Stimulated activated effector memory CD8-positive, alpha-beta T cell treated with anti-CD3 and anti-CD28 coated beads, Interleukin-12 subunit alpha, Interleukin-12 subunit beta, amount 100 ng/mL, for 72 hours (primary cell): ENCODE data around the gene TPPP3.
A peak's percentile ranks its signal among the peaks of the same experiment; 100 is the strongest.
"Not testable (repeated sequence)": the region's sequence is repeated elsewhere in the genome, so short reads cannot be mapped to it uniquely, and the experiment has no call there.

ENCODE experiments used
- ATAC-seq: fragments of 150-1000 bp; cut with Tn5 transposase; 2 replicates; pipeline ENCODE4 v1.10.0; 2021
- DNase-seq, 2 donors: peaks; one replicate each; pipeline ENCODE4 v3.0.0; 2021 to 2022; ENCODE audit warnings: low spot score in 2 of 2
- H3K27ac Mint-ChIP-seq: one replicate; pipeline ENCODE4 v1.8.0; 2022; ENCODE audit warnings: mild to moderate bottlenecking, mixed read lengths
- H3K36me3 Mint-ChIP-seq: one replicate; pipeline ENCODE4 v1.8.0; 2022; ENCODE audit warnings: mild to moderate bottlenecking, mixed read lengths
- H3K4me1 Mint-ChIP-seq: one replicate; pipeline ENCODE4 v1.8.0; 2022; ENCODE audit warnings: mixed read lengths
- H3K4me3 Mint-ChIP-seq: one replicate; pipeline ENCODE4 v1.8.0; 2022; ENCODE audit warnings: mild to moderate bottlenecking, mixed read lengths
- H3K9me3 Mint-ChIP-seq: one replicate; pipeline ENCODE4 v1.8.0; 2022; ENCODE audit warnings: mixed read lengths

TPPP3 gene

DNA sequence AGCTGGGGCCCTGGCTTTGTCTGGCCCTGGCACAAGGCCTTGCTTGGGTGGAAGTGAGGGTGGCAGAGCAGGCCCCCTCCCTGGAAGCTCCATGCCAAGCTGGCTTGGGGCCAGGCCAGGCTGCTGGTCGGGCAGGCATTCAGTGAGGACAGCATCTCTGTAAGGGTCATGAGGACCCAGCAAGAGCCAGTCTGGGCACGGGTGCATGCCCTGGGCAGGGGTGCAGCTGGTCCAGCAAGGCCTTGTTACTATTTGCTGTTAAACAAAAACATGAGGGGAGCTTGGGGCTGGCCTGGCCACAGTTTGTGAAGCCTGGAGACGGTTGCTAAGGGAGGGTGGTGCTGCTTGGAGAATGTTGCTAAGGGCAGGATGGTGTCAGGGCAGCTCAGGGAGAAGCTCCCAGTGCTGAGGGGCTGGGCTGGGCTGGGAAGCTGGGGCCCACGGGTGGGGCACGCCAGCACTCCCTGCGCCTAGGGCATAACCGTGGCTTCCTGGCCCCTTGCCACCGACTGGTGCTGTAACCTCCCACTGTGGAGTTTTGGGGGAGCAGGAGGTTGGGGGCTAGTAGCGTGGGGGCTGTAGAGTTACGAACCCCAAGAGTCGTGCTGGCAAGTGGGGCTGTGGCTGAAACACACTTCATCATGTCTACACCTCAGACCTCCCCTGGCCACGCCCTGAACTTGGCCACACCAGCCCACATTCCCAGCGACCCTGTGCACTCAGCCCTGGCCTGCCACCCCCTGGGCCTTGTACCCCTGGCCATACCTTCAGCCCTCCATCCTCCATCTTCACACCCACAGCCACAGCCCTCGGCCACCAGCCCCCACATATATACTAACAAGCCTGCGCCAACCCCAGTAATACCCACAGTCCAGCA lies 1.6 kb downstream of the TPPP3 start:
- Mint-ChIP-seq H3K4me3 (no peak overlapping the region), H3K4me1 (peaks cover 9% of the 10 kb centered on the region), H3K9me3 (no peaks in the 10 kb centered on the region), H3K27ac (peak overlapping the region; percentile 54), H3K36me3 (peaks cover 5% of the 10 kb centered on the region)
- DNase-seq (no peak), ATAC-seq (no peak)

DNA sequence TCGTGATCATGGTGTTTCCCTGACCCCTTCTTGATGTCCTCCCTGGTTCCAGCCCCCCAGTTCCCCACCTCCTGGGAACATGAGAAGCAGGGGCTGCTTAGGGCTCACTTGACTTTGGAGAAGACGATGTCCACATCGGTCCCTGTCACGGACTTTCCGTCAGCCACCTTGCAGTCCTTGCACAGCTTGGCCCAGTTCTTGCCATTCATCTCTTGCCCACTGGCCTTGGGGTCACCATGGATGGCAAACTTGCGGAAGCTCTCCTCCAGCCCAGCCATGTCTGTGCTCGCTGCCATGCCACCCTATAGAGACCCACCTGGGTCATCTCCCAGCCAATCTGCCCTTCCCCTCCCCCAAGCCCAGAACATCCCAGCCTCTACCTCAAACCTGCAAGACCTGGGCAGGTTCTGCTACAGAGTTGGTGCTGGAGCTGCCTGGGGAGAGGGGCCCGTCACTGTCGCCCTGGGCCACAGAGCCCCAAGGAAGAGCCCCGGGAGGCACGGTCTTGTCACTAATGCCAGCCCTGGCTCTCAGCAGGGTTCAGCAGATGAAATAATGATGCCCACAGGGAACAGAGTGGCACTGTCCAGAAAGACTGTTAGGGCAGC lies 2.4 kb downstream of the TPPP3 start:
- Mint-ChIP-seq H3K27ac (no peak overlapping the region), H3K36me3 (peaks cover 5% of the 10 kb centered on the region), H3K4me3 (no peak overlapping the region), H3K4me1 (peaks cover 9% of the 10 kb centered on the region), H3K9me3 (no peaks in the 10 kb centered on the region)
- ATAC-seq: no peak
- DNase-seq: no peak

DNA sequence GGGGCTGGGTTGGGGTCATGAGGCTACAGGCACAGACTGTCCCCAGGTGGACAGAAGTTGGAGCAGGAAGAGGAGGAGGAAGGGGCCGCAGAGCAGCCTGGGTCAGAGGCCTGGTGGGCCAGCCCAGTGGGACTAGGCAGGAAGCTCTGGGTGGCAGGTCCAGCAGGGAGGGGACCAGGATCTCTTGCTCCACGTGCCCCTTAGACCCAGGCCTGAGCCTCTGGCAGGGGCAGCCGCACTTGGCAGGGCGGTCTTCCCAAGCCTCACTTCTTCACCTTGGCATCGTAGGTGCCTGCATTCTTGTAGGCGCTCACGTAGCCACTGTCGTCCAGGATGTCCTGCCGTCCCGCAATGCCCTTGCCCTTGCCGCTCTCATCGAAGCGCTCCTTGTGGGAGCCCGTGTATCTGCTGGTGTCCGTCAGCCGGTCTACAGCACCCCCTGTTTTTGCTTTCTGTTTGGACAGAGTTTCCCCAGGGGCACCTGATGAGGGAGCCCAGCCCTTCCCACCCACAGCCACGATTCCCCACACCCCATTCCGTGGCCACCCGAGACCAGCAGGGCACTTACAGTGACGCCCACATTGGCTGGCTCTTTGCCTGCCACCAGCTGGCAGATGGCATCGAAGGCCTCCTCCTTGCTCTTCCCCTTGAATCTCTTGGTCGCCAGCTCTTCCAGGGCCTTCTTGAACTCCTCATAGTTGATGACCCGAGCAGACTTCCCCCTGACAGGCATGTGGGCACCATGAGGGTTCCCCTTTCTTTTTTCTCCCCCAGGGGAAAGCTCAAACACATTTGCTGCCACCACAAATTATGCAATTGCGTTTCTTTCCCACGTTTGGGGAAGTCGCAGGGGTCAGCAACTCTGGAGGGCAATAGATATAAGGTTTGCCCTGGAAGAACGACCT lies 3.1 kb downstream of the TPPP3 start:
- no peak for ATAC-seq
- DNase-seq: no peak
- H3K4me3 Mint-ChIP-seq: no peak overlapping the region

DNA sequence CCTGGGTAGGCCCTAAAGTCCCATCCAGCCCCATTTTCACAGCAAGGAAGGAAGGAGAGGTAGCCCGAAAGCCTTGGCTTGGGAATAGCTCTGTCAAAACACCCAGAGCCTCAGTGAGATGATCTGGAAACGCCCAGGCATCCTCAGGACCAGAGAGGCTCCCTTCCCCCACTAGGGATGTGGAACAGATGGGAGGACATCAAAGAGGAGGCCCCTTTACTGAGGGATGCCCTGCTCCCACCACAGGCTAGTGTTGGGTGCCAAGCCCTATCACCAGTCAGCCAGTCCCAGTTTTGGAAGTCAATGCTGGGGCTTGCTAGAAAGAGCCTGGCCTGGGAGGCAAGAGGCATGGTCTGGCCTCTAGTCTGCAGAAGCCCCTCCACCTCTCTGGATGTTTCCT lies 4.7 kb downstream of the TPPP3 start:
- no peak for ATAC-seq
- peak overlapping the region; percentile 20 for H3K27ac Mint-ChIP-seq
- no peak for DNase-seq
- H3K36me3 Mint-ChIP-seq: peaks cover 5% of the 10 kb centered on the region
- H3K4me3 Mint-ChIP-seq: no peak overlapping the region
- no peaks in the 10 kb centered on the region for H3K9me3 Mint-ChIP-seq
- no peaks in the 10 kb centered on the region for H3K4me1 Mint-ChIP-seq

More for the DNA sequence above, 3.1 kb downstream of the TPPP3 start:
- Mint-ChIP-seq H3K27ac (no peak overlapping the region), H3K36me3 (peaks cover 5% of the 10 kb centered on the region), H3K9me3 (no peaks in the 10 kb centered on the region), H3K4me1 (peaks cover 9% of the 10 kb centered on the region)

DNA sequence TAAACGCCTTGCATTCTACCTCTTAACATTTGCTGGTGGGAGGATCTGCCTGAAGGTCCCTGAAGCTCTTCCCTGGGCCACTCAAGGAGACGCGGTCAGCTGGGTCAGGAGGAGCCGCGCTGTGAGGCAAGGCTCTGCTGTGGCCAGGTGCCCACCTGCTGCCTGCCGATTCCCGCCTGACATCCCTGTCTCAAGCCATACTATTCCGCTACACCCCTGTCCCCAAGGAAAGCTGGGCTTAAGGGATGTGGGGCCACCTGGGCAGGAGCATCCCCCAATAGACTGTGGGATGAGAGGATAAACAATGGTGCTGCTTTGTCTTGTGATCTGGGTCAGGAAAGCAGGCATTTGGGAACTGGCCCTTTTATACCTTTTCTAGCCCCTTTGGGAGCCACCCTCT lies 5.1 kb downstream of the TPPP3 start:
- no peak for DNase-seq
- ATAC-seq: no peak
- H3K9me3 Mint-ChIP-seq: no peaks in the 10 kb centered on the region
- H3K4me1 Mint-ChIP-seq: no peaks in the 10 kb centered on the region
- peak overlapping the region; percentile 20 for H3K27ac Mint-ChIP-seq
- peaks cover 5% of the 10 kb centered on the region for H3K36me3 Mint-ChIP-seq
- no peak overlapping the region for H3K4me3 Mint-ChIP-seq

DNA sequence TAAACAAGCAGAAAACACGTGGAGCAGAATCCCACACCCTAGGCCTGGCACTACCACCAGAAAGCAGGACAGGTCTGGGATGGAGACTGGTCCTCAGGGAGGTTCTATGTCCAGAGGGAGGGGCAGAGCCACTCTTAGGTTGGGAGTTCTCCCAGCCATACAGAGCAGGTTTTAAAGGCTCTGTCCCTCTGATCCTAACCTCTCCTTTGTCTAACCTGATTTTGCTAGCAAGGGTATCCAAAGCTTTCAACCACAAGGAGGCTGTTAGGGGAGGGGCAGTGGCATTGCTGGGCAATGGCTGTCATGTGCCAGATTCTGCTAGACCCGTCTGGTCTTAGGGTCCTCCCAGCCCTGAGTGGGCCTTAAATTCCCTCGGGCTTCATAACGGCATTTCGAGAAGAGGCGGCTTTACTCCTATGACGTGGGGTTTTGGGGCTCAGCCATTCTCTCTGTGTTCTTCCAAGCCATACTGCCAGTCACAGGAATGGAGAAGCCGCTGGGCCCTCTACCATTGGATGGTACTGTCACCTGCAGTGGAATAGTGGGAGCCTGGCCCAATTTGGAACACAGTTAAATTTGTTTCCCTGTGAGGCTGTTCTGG lies 5.7 kb downstream of the TPPP3 start:
- no peaks in the 10 kb centered on the region for H3K9me3 Mint-ChIP-seq
- ATAC-seq (no peak), DNase-seq (no peak)
- no peak overlapping the region for H3K4me3 Mint-ChIP-seq
- no peaks in the 10 kb centered on the region for H3K4me1 Mint-ChIP-seq
- H3K27ac Mint-ChIP-seq: no peak overlapping the region
- H3K36me3 Mint-ChIP-seq: peaks cover 5% of the 10 kb centered on the region

DNA sequence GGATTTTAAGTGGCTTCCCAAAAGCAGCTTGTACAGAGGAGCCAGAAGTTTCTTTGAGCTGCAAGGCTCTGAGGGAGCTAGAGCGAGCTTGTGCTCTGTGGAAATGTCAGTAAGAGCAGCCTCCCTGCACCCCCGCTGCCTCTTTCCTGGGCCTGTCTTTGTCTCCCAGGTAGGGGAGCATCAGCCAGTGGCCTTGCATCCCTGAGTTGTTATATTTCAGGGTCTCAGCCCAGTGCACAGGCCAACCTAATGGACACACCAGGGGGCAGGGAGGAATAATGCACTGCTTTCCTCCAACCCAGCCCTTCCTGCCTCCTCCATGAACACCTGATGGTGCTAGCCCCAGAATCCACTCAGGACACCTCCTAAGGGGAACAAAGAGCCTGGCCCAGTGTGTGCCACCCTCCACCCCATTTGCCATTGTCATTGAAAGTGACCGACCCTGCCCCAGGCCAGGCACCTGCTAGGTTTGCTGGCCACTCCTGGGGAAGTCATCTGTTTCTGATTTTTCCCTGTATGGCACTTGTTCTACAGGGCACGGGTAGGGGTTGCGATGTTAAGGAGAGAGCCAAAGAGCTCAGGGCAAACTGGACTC lies 6.3 kb downstream of the TPPP3 start:
- DNase-seq (no peak), ATAC-seq (no peak)
- Mint-ChIP-seq H3K4me1 (no peaks in the 10 kb centered on the region), H3K4me3 (no peak overlapping the region), H3K9me3 (no peaks in the 10 kb centered on the region), H3K36me3 (no peaks in the 10 kb centered on the region), H3K27ac (no peak overlapping the region)

DNA sequence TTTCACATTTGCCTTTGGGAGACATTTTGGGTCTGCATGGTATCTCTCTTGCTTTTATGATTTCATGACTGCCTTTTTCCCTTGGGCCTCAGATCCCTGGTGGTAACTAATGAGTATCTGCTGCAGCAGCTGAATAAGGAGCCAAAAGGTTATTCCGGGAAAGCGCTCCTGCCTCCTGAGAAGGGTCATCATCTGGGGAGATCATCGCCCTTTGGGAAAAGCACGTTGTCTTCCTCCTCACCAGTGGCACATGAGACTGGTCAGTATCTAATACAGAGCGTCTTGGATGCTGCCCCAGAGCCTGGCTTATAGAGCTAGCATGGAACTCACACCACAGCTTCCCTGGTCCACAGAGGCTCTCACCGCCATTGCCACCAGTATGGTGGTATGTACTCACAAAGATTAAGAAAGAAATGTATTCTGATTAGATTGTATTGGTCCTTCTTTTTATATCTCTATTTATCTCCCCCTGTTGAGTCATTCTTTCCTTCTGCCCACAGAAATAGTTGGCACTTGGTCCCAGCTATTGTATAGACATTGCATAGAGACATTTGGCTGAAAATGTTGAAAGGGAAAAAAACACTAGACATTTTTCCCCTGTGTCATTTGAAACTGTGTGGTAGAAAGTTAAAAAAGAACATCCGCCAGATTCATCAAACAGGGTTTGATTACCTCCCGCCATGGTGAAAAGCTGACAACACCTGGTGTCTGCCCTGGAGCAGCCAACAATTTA lies 8.4 kb downstream of the TPPP3 start:
- ATAC-seq: no peak

DNA sequence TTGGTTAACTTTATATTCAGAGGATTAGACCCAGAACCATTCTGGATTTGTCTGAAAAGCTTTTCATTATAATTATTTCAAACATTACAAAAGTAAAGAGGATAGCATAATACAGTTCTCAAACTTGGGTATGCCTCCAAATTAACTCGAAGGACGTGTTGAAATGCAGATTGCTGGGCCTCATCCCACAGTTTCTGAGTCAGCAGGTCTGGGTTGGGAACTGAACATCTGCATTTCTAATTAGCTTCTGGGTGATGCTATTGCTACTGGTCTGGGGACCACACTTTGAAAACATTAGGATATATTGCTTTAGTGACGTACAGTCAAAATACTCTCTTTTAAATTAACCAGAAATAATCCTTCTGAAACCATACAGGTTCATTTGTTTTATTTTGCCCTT lies 10.0 kb downstream of the TPPP3 start:
- no peaks in the 10 kb centered on the region for H3K4me1 Mint-ChIP-seq
- H3K36me3 Mint-ChIP-seq: no peaks in the 10 kb centered on the region
- H3K4me3 Mint-ChIP-seq: no peak overlapping the region
- ATAC-seq (no peak), DNase-seq (no peak)
- H3K9me3 Mint-ChIP-seq: no peaks in the 10 kb centered on the region
- no peak overlapping the region for H3K27ac Mint-ChIP-seq

More for the DNA sequence above, 8.4 kb downstream of the TPPP3 start:
- H3K27ac Mint-ChIP-seq: no peak overlapping the region
- no peaks in the 10 kb centered on the region for H3K4me1 Mint-ChIP-seq
- no peaks in the 10 kb centered on the region for H3K36me3 Mint-ChIP-seq
- DNase-seq: no peak
- no peak overlapping the region for H3K4me3 Mint-ChIP-seq
- H3K9me3 Mint-ChIP-seq: no peaks in the 10 kb centered on the region

DNA sequence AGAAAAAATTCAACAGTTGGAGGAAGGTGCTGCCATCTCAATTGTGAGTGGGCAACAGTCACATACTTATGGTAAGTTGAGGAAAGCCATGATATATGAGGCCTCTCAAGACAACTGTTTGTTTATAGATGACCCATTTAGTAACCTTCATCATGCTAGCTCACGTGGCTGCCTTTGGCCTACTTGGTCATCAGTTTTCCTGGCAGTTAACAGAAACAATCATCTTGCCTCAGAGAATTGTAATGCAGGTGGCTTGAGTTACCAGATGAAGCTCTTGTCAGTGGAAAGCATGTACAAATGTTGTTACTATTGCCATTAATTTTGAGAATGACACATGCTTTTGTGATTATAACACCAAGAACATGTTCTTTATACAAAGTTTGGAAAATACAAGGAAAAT lies 14.7 kb downstream of the TPPP3 start:
- Mint-ChIP-seq H3K4me3 (no peak overlapping the region), H3K27ac (no peak overlapping the region), H3K36me3 (no peaks in the 10 kb centered on the region), H3K4me1 (no peaks in the 10 kb centered on the region), H3K9me3 (no peaks in the 10 kb centered on the region)
- no peak for DNase-seq
- ATAC-seq: no peak

DNA sequence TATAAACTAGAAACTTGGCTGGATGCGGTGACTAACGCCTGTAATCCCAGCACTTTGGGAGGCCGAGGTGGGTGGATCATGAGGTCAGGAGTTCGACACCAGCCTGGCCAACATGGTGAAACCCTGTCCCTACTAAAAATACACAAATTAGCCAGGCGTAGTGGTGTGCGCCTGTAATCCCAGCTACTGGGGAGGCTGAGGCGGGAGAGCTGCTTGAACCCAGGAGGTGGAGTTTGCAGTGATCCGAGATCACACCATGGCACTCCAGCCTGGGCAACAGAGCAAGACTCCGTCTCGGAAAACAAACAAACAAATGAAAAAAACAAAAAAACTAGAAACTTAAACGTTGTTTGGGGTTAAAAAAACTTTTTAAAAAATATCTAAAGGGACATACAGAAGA lies 17.3 kb downstream of the TPPP3 start:
- not testable (repeated sequence) for H3K27ac Mint-ChIP-seq, H3K9me3 Mint-ChIP-seq, H3K4me1 Mint-ChIP-seq, ATAC-seq, DNase-seq, H3K36me3 Mint-ChIP-seq, H3K4me3 Mint-ChIP-seq

DNA sequence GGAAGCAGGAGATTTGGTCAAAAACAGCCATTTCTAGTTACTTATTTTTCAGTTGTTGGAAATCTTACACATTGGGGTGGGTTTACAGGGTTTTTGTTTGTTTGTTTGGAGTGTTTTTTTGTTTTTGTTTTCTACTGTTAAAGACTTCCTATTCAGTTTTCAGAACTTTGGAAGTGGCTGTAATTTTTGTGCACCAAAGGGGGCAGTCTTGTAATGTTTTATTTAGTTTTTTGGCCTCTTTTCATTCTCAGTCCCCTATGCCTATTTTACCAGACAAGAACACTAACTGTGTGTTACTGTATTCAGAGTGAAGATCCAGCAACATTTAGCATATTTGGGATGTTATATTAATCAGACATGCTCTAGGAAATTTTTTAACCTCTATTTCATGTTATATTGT lies 20.6 kb downstream of the TPPP3 start:
- DNase-seq (no peak), ATAC-seq (no peak)
- Mint-ChIP-seq H3K4me3 (no peak overlapping the region), H3K4me1 (no peaks in the 10 kb centered on the region), H3K36me3 (no peaks in the 10 kb centered on the region), H3K9me3 (no peaks in the 10 kb centered on the region), H3K27ac (no peak overlapping the region)

DNA sequence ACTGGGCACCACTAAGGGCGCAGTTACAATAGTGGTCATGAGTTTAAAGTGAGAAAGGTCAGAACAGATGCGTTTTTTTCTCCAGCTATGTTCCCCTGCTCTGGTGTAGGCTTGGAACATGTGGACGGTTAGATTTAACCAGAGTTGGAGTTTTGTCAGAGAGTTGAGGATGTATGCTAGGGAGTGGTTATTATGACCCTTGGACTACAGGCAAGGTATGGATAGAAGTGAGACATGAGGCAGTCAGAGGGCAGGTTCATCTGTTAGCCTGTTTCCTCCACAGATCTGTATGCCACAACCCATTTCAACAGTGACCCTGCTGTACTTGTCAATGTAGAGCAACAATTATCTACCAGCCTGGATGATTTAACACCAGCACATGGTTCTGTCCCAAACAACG lies 22.6 kb downstream of the TPPP3 start:
- H3K27ac Mint-ChIP-seq: no peak overlapping the region
- no peak for ATAC-seq
- no peaks in the 10 kb centered on the region for H3K9me3 Mint-ChIP-seq
- no peak overlapping the region for H3K4me3 Mint-ChIP-seq
- DNase-seq: no peak
- H3K4me1 Mint-ChIP-seq: no peaks in the 10 kb centered on the region
- no peaks in the 10 kb centered on the region for H3K36me3 Mint-ChIP-seq

DNA sequence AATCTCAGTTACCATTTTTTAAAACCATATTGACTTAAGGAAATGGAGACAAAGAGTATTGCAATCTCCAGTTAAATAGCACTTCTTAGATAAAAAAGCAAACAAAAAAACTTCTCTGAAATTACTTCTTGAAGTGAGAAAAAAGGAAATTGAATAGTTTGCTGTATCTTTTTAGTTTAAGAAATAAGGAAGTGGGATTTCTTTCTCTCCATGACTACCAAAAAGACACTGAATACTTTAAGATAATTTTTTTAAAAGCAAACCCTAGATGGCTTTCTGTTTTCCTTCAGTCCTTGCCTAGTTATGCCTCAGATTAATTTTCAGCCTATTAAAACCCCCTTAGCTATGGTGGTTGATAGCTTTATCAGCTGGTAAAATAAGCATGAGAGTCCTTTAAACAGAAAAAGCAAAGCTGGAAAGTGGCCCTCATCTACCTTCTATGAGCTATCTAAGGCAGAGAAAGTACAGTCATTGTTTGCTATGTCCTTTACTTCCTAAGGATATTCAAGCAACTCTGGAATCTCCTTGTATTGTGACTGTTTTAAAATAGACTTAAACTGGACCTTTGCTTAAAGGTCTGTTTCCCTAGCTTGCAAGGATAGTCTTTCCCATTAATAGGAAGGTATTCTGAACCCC lies 28.6 kb downstream of the TPPP3 start:
- Mint-ChIP-seq H3K9me3 (no peaks in the 10 kb centered on the region), H3K36me3 (no peaks in the 10 kb centered on the region), H3K27ac (no peak overlapping the region), H3K4me3 (no peak overlapping the region), H3K4me1 (no peaks in the 10 kb centered on the region)
- DNase-seq (no peak), ATAC-seq (no peak)
